ENCODE measurements around the gene POLR3B.

GRCh38 chr12:106308611-106309010 is 48.9 kb upstream of the POLR3B start:
- TF ChIP-seq CTCF (IDR thresholded peaks at IDR 0.05; ENCODE audit: insufficient read depth, low read length) (no peak), POLR2AphosphoS5 (IDR thresholded peaks at IDR 0.05; ENCODE audit: low read depth) (no peak), GABPA (IDR thresholded peaks at IDR 0.05; ENCODE audit: low read depth) (no peak), REST (IDR thresholded peaks at IDR 0.05; ENCODE audit: insufficient replicate concordance, low read depth) (no peak), SPI1 (IDR thresholded peaks at IDR 0.05; ENCODE audit: borderline replicate concordance, low read depth) (no peak)
